Left cardiac atrium (tissue), 4 donors: ENCODE results near the gene PRKN. TPM values are rescaled to one million over a fixed set of nuclear protein-coding genes. Genes with fewer than 3 reads are reported as not detected.

ENCODE experiments used
- ATAC-seq, 2 donors: fragments of 200-7000 bp; cut with Tn5 transposase; one replicate each; pipeline ENCODE4 v1.9.1; 2020; ENCODE audit warnings: mild to moderate bottlenecking in 2 of 2, moderate library complexity in 2 of 2
- DNase-seq: peaks from one replicate; pipeline ENCODE4 v3.0.0-alpha.2; 2020
- intact Hi-C, 2 donors: fragments of 100-400 bp; cut with DNase I; formaldehyde crosslinking; loops; one replicate each; pipeline versions ENCODE4 v1.14.1 to v1.15.1; 2022 to 2023
- total RNA-seq, 2 donors: library from RNA; stranded (reverse); fragmentation: NEBNext Ultra II Directional; extraction: Animal tissue kit (Norgen Biotek cat#: 25700); gene quantifications; one replicate each; pipeline ENCODE4 v1.2.1, GENCODE V29; 2021
- donor health status: DM: no; HTN: yes; CAD: no.
- donor health status: DM: no; HTN: yes; CAD: no; lungs with severe emphysema.
- donor health status: DM: yes; HTN: yes; CAD: no.
- donor health status: Dilated cardiomyopathy.

PRKN gene
- total RNA-seq, 2 donors from 2014 or later, result 13.8 to 22.2 TPM

GRCh38 chr6:161668665-161669064 lies 1058.9 kb downstream of the PRKN start:
- intact Hi-C loops, result no loop called here
- DNase-seq (no peak), ATAC-seq (no peak)

- DNase-seq, result no peak
- intact Hi-C loops, result no loop called here
- no peak for ATAC-seq
Measured at GRCh38 chr6:161667957-161668356, 1059.6 kb downstream of the PRKN start.

DNA sequence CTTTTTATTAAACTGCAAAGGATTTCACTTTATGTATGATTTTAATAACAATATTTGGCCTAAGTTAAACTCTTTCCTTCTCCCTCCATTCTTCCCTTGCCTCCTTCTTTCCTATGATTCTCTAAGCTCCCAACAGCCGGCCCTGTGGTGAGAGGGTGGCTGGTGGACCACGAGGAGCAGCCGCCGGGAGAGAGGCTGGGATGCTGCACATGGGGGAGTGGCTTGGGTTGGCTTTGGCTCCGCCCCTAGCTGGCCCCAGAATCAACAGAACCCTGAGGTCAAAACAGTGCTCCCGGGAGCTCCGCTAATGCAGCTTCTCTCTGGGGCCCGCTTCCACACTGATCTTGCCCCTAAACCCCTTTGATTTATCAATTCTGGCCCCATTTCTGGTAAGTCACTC lies 1063.9 kb downstream of the PRKN start:
- intact Hi-C loops, result no loop called here
- DNase-seq (no peak), ATAC-seq (no peak)

DNA sequence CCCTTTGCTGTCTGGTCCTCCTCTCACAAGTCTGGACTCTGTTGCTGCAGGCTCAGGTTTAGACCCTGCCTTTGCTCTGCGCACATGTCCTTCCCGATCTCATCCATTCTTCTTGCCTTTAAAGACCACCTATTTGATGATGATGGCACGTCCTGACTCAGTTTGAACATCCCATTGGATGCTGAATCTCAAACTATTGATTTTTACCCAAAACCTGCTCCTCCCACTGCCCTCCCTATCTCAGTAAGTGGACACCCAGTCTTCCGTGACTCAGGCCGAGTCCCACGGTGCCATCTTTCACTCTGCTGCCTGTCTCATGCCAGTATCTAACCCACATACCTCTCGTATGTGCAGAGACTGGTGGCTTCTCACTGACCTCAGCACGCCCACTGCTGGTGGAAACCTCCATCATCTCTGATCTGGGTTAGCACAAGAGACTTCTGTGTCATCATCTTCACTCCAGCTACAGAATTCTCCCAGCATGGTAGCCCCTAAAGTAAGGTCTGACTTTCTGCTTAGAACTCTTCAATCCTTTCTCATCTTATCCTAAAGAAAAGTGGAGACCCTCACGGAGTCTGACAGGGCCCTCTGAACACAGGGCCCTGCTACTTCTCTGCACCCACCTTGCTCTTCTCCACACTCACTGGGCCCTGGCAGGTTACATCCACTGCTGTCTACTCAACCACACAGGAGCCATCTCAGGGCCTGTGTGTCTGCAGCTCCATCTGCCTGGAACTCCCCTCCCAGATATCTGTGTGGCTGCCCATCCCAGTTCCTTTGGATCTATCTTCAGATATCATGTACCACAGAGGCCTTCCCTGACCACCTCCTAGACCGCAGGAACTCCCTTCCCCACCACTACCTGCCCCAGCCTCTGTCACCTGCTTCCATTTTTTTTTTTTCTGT lies 1066.6 kb downstream of the PRKN start:
- ATAC-seq (no peak), DNase-seq (no peak)
- intact Hi-C loops, result no loop called here

- DNase-seq, result no peak
- intact Hi-C loops, result no loop called here
- ATAC-seq, result no peak
Measured at GRCh38 chr6:161658211-161658610, 1069.4 kb downstream of the PRKN start.

DNA sequence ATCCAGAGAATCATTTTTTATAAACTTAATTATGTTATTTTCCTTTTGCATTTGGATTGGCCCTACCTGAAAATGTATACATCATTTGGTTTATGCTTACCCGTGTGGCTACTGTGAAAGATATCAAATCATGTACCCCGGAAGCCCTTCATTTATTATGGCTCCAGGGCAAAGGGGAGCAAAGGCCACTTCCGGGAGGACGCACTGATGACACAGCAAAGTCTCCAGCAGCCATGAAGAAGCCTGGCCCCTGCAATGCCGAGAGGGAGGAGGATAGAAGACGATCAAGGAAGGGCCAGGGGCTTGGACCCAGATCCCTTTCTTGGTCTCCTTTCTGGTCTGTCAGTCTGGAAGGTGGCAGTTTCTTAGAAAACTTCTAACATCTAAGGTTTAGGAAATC lies 1073.4 kb downstream of the PRKN start:
- no peak for DNase-seq
- intact Hi-C loops, result no loop called here
- ATAC-seq, result no peak

DNA sequence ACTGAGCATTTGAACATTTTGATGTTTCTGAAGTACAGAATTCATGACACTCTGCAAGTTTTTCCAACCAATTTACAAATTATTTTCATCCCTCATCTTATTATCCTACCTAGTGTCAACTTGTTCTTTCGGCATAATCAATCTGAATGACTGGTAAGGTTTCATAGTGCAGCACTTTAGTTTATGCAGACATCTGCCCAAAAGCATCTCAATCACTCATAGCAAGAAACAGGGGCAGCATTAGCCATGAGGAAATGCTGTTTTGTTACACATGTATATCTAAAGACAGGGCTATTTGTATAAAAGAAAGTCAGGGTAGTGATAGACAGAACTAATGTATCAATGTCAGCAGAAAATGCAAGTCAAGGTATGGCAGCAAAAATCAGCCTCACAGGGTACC lies 1075.6 kb downstream of the PRKN start:
- DNase-seq, result no peak
- intact Hi-C loops, result no loop called here
- no peak for ATAC-seq

GRCh38 chr6:161649841-161650240 lies 1077.7 kb downstream of the PRKN start:
- no peak for ATAC-seq
- no peak for DNase-seq
- intact Hi-C loops, result no loop called here

- intact Hi-C loops, result no loop called here
- no peak for DNase-seq
- ATAC-seq, result no peak
Measured at GRCh38 chr6:161649068-161649467, 1078.5 kb downstream of the PRKN start.

DNA sequence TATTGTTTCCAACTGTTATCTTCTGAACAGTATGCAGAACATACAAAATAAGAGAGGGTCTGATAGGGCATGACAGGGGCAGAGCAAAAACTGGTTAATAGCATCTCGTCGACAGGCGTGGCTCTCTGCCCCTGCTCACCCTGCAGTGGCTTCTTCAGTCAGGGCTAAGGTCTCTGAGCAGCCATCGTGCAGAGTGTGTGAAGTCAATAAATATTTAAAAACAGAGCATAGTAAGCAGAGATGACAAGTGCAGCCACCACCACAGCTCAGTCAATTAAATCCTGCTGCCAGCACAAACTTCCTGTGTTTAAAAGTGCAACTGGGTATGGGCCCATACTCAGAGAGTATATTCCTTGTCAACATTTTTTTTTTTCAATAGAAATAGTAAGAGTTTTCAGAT lies 1080.3 kb downstream of the PRKN start:
- intact Hi-C loops, result no loop called here
- ATAC-seq (no peak), DNase-seq (no peak)

- no peak for DNase-seq
- intact Hi-C loops, result no loop called here
- ATAC-seq, result no peak
Measured at GRCh38 chr6:161644521-161644920, 1083.0 kb downstream of the PRKN start.

DNA sequence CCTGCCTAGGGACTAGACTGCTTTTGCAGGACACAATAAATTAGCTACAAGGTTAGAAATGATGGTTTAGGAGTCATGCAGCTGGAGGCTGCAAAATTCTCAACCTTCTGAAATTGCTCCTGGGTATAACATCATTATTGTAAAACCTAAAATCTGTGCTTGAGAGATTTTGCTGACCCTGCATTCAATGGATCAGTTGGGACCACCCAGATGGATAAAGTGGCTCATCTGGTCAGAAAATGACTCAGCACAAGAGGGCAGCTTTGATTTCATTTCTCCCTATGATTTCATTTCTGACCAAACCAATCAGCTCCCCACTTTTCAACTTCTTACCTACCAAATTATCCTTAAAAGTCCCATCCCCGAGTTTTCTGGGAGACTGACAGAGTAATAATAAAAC lies 1086.4 kb downstream of the PRKN start:
- intact Hi-C loops, result no loop called here
- no peak for ATAC-seq
- no peak for DNase-seq

DNA sequence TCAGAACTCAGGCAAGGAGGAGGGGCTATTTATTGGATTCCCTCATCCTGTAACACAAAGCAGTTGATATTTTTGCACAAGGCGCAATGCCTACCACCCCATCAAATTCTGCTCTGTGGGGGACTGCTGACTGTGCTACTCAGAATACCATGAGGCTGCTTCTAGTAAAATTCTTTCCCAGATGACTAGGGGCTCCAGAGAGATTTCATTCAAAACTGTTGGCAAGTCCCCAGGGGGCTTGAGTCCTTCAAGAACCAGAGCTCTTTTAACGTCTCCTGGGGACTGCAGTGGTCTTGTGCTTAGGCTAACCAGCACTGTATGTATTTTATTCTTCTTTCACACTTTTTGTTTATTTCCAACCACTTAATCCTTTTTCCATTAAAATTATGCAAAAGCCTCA lies 1087.8 kb downstream of the PRKN start:
- intact Hi-C loops, result no loop called here
- DNase-seq, result no peak
- no peak for ATAC-seq

- intact Hi-C loops, result no loop called here
- ATAC-seq, result no peak
- no peak for DNase-seq
Measured at GRCh38 chr6:161637658-161638057, 1089.9 kb downstream of the PRKN start.

DNA sequence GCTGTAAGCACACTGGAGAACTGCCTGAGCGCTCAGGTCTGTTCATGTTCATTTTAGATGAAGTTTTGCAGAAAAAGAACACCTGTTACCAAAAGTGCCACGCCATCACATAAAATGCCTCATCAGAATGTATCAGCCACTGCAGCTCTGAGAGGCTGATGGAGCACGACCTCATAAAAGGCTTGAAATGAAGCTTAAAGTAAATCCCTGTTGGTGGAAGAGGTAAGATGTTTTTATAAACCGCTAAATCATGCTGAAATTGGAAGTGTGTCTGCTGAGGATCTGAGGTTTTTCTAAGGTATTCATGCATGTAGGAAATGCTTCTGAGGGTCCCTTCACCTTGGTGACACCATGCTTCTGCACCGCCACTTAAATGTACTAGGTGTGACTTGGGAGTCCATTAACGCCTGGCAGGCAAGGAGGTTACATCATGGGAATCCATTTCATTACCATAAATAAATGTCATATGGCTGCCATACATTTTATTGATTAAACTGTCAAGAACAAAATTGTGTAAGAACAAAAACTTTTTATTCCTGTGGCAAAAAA lies 1090.6 kb downstream of the PRKN start:
- no peak for DNase-seq
- no peak for ATAC-seq
- intact Hi-C loops, result no loop called here

DNA sequence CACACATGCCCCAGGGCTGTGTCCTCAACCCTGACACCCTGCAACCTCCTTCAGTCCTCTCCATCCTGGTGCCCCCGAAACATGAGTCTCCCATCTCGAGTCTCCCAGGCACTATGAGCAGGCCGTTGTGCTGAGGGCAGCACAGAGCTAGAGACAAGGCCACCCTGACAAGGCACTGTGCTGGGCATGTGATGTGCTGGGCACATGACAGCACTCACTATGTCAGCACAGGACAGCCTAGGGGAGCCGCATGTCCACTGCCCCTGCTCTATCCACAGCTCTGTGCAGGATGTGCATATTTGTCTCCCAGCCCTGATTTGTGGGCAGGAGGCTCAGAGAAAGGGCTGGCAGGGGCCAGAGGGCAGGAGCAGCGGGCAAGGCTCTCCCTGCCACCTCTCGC lies 1091.6 kb downstream of the PRKN start:
- DNase-seq (no peak), ATAC-seq (no peak)
- intact Hi-C loops, result no loop called here

DNA sequence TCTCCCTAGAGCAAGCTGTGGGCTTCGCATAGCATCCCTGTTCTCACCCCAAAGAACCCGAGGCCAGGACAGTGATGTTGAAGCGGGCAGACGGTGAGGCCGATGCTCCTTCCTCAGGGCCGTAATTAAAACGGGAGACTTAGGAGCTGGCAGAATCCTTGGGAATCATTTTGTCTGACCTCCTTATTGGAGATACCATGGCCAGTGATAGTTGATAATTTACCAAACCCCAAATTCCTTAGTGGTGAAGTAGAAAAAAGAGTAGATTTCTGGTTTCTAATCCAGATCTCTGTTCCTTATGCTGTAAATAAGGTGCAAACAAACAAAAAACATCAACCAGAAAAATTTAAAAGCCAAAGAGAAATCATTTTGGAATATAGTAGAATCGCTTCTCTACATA lies 1092.7 kb downstream of the PRKN start:
- ATAC-seq, result no peak
- DNase-seq, result no peak
- intact Hi-C loops, result no loop called here

DNA sequence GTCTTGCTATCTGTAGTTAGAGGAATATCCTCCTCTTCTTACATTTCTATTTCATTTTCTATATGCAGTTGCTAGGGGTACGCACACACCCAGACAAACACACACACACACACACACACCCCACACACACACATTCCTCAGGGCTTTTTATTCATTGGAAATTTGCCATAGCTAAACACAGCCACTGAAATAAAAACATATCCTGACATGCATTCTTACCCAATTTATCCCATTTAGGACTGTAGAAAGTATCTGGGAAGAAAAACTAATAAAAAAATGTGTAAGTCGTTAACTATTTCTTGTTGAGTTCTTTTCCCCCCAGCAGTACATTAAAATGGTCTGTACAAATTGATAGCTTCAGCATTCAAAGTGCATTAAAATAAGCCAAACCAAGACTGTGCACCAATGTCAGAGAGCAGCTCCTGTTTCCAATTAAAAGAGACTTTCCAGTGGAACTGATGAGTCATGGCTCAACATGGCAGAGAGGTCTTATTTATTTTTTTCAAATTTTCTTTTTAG lies 1095.8 kb downstream of the PRKN start:
- intact Hi-C loops, result no loop called here
- DNase-seq (no peak), ATAC-seq (peak in 1 of 2 donors; percentile 61)

GRCh38 chr6:161630674-161631073 lies 1096.9 kb downstream of the PRKN start:
- ATAC-seq, result peak in 1 of 2 donors; percentile 41
- no peak for DNase-seq
- intact Hi-C loops, result no loop called here

GRCh38 chr6:161626132-161626676 lies 1101.4 kb downstream of the PRKN start:
- ATAC-seq, result no peak
- intact Hi-C loops, result no loop called here
- no peak for DNase-seq

DNA sequence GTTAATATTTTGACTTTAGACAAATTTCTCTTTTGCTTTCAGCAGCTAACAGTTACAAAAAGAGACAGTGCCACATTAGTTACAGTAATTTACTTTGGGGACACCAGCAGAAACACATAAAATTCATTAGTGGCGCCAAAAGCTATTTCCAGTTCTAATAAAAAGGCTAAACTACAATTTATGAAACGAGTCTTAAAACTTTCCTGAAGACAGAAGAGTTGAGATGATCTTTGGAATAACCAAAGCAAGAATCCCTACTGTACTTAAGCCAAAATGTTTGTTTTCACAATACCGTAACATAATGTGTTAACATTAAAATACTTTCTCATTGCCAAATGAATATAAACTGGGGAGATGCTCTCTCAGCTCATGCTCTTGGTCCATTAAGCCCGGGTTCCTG lies 1103.5 kb downstream of the PRKN start:
- intact Hi-C loops, result no loop called here
- ATAC-seq (no peak), DNase-seq (no peak)
